Mammary epithelial cell (primary cell): ENCODE measurements around the gene MEAK7.

Experiments
- CTCF ChIP-seq, 2 donors: IDR thresholded peaks in 1 of 2; conservative IDR thresholded peaks in 1 of 2; 2 replicates each; pipeline ENCODE4 v1.5.1; 2011 to 2012; ENCODE audit warnings: inconsistent platforms in 2 of 2, low read length in 2 of 2, mild to moderate bottlenecking in 2 of 2, control low read depth in 1 of 2, low read depth in 1 of 2; ENCODE audit not compliant: insufficient read depth in 1 of 2; ENCODE audit errors: extremely low read depth in 1 of 2
- EZH2 ChIP-seq: IDR thresholded peaks from 2 replicates; pipeline ENCODE4 v1.6.1; 2012; ENCODE audit warnings: low read length, inconsistent platforms, borderline replicate concordance

DNA sequence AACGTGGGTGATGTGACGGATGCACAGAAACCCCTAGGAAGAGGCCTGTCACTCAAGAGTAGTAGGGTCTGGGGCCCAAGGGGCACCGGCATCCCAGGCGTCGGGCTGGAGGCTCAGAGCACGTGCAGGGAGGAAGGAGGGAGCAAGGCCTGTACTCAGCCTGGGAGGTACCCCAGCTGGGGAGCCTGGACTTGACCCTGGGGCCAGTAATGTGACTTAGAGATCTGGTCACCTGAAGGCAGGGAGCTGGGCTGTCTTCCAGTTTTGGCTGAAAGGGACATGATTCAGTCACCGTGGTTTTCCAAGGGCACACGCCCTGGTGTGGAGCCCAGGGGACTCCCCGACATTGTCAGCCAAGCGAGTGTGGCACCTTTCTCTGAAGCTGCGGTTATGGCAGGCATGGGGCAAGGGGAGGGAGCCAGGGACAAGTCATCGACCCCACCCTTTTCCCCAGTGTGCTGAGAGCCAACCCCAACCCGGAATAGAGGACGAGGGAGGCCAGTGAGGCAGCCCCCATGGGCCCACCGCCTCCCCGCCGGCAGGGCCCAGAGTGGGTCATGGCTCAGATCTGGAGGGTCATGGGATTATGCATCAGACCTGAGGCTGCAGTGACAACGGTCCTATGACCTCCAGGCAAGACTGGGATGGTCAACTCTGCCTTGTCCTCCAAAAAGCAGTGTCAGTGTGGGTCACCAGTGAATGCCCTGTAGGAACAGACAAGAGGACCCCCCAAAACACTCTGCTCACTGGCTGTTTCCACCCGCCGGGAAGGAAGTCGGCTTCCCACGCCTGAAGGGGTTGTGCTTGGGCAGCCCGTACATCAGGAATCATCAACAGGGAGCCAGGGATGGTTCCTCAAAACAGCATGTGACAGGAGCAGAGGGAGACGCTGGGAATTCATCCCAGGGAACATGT is 41.9 kb downstream of the MEAK7 start:
- TF ChIP-seq EZH2 (no peak), CTCF (conservative IDR thresholded peaks at IDR 0.05 in 1 of 2, IDR thresholded peaks at IDR 0.05 in 1 of 2; ENCODE audit: extremely low read depth in 1 of 2, insufficient read depth in 1 of 2, low read depth in 1 of 2, low read length in 2 of 2) (no peak)
